Right cardiac atrium (tissue), 5 donors: ENCODE results near the gene BRAF. TPM values are rescaled to one million over a fixed set of nuclear protein-coding genes. Genes with fewer than 3 reads are reported as not detected.
"Not testable (repeated sequence)": the region's sequence is repeated elsewhere in the genome, so short reads cannot be mapped to it uniquely, and the experiment has no call there.

Experiments
- ATAC-seq, 2 donors: fragments of 200-7000 bp; cut with Tn5 transposase; one replicate each; pipeline versions ENCODE4 v1.8.0 to v1.9.1; 2020; ENCODE audit warnings: moderate library complexity in 2 of 2, mild to moderate bottlenecking in 1 of 2
- DNase-seq, 3 donors: peaks; one replicate each; pipeline ENCODE4 v3.0.0-alpha.2; 2020
- H3K27ac ChIP-seq: one replicate; pipeline ENCODE4 v1.5.1; 2013; ENCODE audit warnings: mild to moderate bottlenecking, low read length, control low read depth, moderate library complexity
- H3K27me3 ChIP-seq: one replicate; pipeline ENCODE4 v1.6.1; 2013; ENCODE audit not compliant: control insufficient read depth, insufficient read depth
- H3K4me1 ChIP-seq: one replicate; pipeline ENCODE4 v1.6.1; 2013; ENCODE audit warnings: low read length; ENCODE audit not compliant: control insufficient read depth, insufficient read depth
- H3K4me3 ChIP-seq: one replicate; pipeline ENCODE4 v1.5.1; 2013; ENCODE audit warnings: low read length, control low read depth
- H3K9me3 ChIP-seq: one replicate; pipeline ENCODE4 v1.6.1; 2013; ENCODE audit warnings: low read length; ENCODE audit not compliant: control insufficient read depth
- WGBS: extraction: QIAGEN DNeasy Blood & Tissue Kit; methylation state at CpG from one replicate; pipeline ENCODE4 v1.1.7; 2013; 5-methylcytosine and 5-hydroxymethylcytosine counted together
- intact Hi-C, 4 donors: fragments of 100-400 bp; cut with DNase I; formaldehyde crosslinking; loops; one replicate each; pipeline versions ENCODE4 v1.11.0 to v1.14.0; 2022 to 2023
- polyA plus RNA-seq: library from polyadenylated mRNA; stranded (reverse); fragments of 200-250 nt; gene quantifications from one replicate; pipeline ENCODE4 v1.2.3, GENCODE V29; 2013
- total RNA-seq, 4 donors: library from RNA; stranded (reverse); fragmentation: NEBNext Ultra II Directional; extraction: Animal tissue kit (Norgen Biotek cat#: 25700); gene quantifications; one replicate each; pipeline ENCODE4 v1.2.1, GENCODE V29; 2021
- donor health status: healthy with polysubstance abuse.
- donor health status: DM: no; HTN: yes; CAD: no.
- donor health status: DM: no; HTN: no; CAD: no.
- donor health status: DM: no; HTN: yes; CAD: no; lungs with severe emphysema.
- donor health status: DM: yes; HTN: yes; CAD: no.

The BRAF gene
- total and polyA plus RNA-seq, 5 donors: 8.4 to 29.3 (median 25.8) TPM

DNA sequence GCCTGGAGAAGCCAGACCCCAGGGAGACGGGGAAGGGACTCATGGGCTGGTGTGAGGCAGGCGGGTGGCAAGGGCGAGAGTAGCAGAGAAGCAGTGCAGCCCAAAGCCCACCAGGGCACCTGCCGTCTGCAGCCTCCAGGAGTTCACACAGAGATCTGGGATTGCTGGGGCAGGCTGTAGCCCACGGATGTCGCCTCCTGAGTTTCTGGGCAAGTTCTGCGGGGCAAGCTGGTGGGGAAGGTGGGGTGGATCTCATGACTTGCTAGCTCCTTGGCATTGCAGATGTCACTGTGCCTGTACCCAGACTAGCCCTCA is 246.0 kb downstream of the BRAF start:
- H3K9me3 ChIP-seq: no peaks in the 10 kb centered on the region
- WGBS: 93% methylated on average over 7 of the region's 7 CpGs
- intact Hi-C loops: no loop called here

DNA sequence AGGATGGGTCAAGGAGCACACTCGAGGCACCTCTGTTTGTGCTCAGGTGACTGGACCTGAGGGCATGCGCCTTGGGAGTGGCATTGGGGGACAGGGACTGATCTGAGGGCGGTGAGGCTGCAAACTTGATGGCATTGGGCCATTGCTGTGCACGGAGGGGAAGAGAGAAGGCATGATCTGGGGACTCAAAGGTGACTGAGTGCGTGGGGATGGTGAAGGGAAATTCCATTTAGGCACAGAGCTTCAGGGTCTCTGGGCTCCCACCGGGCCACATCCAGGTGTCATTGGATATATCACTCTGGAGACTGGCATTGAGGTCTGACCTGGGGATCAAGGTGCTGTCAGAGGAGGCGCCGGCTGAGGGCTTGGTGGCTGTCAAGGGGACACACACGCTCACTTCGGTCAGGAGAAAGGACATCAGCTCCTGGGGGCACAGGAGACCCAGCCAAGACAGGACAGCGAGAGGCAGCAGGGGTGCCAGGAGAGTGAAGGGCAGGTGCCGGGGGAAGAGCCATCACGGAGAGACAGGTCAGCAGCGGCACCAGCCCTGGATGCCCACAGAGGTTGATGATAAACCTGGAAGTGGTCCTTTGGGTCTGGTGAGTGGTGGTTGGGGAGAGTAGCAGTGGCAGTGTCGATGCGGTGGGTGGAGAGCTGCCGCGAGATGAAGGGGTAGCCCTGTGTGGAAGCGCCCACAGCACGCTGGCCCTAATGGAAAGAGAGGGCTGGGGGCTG is 246.5 kb downstream of the BRAF start:
- H3K9me3 ChIP-seq: no peaks in the 10 kb centered on the region
- peak in 1 of 3 donors; percentile 20 for DNase-seq
- no peak for ATAC-seq
- H3K4me1 ChIP-seq: no peaks in the 10 kb centered on the region
- H3K27me3 ChIP-seq: no peaks in the 10 kb centered on the region
- intact Hi-C loops: no loop called here
- H3K27ac ChIP-seq: no peak overlapping the region
- WGBS: 92% methylated on average over 20 of the region's 20 CpGs
- no peak overlapping the region for H3K4me3 ChIP-seq

More for the DNA sequence above, 246.0 kb downstream of the BRAF start:
- Histone ChIP-seq H3K4me3 (no peak overlapping the region), H3K4me1 (no peaks in the 10 kb centered on the region), H3K27me3 (no peaks in the 10 kb centered on the region), H3K27ac (no peak overlapping the region)
- DNase-seq (no peak), ATAC-seq (no peak)

DNA sequence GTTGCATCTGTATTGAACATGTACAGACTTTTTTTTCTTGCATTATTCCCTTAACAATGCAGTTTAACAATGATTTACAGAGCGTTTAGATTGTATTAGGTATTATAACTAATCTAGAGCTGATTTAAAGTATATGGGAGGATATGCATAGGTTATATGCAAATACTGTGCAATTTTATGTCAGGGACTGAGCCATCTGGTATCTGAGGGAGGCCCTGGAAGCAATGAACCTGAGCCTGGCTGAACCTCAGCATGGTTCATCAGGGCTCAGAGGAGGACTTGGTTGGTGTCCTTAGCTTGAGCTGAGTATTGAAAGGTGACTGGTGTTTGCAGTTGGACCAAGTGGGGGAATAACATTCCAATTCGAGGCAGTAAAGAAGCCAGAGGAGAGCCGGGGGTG is 247.2 kb downstream of the BRAF start:
- WGBS: 94% methylated on average over 3 of the region's 3 CpGs
- Histone ChIP-seq H3K9me3 (no peaks in the 10 kb centered on the region), H3K27ac (no peak overlapping the region), H3K4me3 (no peak overlapping the region), H3K27me3 (no peaks in the 10 kb centered on the region), H3K4me1 (no peaks in the 10 kb centered on the region)
- DNase-seq (no peak), ATAC-seq (no peak)
- intact Hi-C loops: no loop called here

DNA sequence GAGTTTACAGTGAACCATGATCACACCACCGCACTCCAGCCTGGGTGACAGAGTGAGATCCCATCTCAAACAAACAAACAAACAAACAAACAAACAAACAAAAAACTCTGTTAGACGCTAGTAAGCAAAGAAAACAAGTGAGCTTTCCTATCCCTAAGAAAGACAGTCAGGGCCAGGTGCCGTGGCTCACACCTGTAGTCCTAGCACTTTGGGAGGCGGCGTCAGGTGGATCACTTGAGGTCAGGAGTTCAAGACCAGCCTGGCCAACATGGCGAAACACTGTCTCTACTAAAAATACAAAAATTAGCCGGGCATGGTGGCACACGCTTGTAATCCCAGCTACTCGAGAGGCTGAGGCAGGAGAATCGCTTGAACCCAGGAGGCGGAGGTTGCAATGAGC is 247.8 kb downstream of the BRAF start:
- H3K27me3 ChIP-seq, H3K27ac ChIP-seq, intact Hi-C loops, H3K4me3 ChIP-seq, H3K4me1 ChIP-seq, H3K9me3 ChIP-seq, ATAC-seq: not testable (repeated sequence)
- peak in 1 of 3 donors; percentile 34 for DNase-seq
- WGBS: 97% methylated on average over 11 of the region's 11 CpGs

DNA sequence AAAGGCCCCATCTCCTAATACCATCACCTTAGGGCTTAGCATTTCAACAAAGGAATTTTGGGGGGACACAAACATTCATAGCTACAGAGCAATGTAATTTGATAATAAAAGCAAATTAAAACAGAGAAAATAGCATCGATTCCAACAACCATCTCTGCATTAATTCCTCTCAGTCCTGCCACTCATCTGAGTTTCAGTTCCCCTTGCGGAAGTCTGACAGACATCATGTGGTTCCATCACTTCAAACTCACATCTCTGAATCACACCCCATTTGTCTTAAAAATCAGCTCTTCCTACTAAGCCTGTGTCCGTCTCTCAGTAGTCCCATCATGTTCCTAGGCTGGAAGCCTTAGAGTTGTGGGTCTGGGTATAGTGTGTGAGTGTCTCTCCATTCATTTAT is 248.4 kb downstream of the BRAF start:
- H3K4me3 ChIP-seq: no peak overlapping the region
- H3K27me3 ChIP-seq: no peaks in the 10 kb centered on the region
- 85% methylated on average over 3 of the region's 3 CpGs for WGBS
- no peaks in the 10 kb centered on the region for H3K9me3 ChIP-seq
- H3K4me1 ChIP-seq: no peaks in the 10 kb centered on the region
- no peak overlapping the region for H3K27ac ChIP-seq
- intact Hi-C loops: no loop called here
- ATAC-seq (no peak), DNase-seq (no peak)

DNA sequence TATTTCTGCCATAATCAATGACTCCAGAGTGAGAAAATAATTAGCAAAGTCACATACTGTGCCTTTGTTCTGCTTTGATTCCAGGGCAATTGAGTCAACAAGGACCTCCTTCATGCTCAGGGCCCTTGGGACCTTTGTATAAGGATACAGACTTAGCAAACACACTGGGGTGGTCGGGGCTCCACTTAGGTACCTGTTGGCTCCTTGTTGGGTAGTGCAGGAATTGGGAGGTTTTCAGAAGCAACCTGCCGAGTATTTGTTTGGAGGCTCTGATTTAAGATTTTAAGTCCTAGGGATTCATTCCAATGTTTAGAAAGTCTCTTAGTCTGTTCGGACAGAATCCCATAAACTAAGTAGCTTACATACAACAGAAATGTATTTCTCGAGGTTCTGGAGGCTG is 249.0 kb downstream of the BRAF start:
- Histone ChIP-seq H3K27ac (no peak overlapping the region), H3K9me3 (no peaks in the 10 kb centered on the region), H3K27me3 (no peaks in the 10 kb centered on the region), H3K4me1 (no peaks in the 10 kb centered on the region), H3K4me3 (no peak overlapping the region)
- ATAC-seq: no peak
- 86% methylated on average over 4 of the region's 4 CpGs for WGBS
- intact Hi-C loops: no loop called here
- DNase-seq: no peak

DNA sequence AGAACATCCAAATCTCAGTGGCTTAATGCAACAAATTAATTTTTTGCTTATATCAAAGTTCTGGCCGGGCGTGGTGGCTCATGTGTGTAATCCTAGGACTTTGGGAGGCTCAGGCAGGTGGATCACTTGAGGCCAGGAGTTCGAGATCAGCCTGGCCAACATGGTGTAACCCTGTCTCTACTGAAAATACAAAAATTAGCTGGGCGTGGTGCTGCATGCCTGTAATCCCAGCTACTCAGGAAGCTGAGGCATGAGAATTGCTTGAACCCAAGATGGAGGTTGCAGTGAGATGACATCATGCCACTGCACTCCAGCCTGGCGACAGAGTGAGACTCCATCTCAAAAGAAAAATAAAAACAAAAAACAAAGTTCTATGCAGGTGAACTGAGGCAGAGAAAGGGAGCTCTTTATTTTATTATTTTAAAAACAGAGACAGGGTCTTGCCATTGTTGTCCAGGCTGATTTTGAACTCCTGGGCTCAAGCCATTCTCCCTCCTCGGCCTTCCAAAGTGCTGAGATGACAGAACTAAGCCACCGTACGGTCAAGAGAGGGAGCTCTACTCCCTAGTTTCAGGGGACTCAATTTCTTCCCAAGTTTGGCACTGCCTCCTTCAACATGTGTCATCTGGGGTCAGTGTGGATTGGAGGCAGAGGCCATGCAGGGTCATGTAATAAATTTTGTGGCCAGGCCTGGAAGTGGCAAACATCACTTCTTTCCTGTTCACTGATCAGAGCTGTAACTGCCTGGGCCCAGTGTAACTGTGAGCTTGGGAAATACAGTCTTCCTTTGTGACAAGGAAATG is 249.6 kb downstream of the BRAF start:
- DNase-seq (peak in 1 of 3 donors; percentile 33), ATAC-seq (peak; percentile 52 to 65)
- H3K9me3 ChIP-seq: no peaks in the 10 kb centered on the region
- WGBS: 59% methylated on average over 8 of the region's 8 CpGs
- H3K27ac ChIP-seq: no peak overlapping the region
- no peaks in the 10 kb centered on the region for H3K4me1 ChIP-seq
- intact Hi-C loops: no loop called here
- H3K27me3 ChIP-seq: no peaks in the 10 kb centered on the region
- H3K4me3 ChIP-seq: no peak overlapping the region

DNA sequence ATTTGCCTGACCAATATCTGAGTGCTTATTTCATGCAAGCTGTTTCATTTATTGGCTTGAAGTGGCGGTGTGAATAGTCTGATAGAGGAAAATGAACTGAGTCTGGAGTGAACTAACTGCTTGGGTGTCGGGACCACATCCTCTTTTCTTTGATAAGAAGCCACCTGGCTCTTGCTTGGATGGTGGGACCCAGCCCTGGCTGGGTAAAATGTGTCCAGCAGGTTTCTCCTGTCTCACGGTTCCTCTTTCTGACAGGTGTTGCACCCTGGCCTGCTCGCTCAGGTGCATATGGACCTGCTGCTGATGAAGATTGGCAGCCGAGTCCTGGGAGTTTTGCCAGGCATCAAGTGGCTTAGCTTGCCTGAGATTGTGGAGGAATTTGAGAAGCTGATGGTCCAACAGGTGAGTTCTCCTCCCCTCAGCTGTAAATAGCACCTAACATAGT is 250.4 kb downstream of the BRAF start:
- Histone ChIP-seq H3K4me3 (no peak overlapping the region), H3K27ac (no peak overlapping the region), H3K9me3 (no peaks in the 10 kb centered on the region), H3K4me1 (no peaks in the 10 kb centered on the region), H3K27me3 (no peaks in the 10 kb centered on the region)
- ATAC-seq (no peak), DNase-seq (peak in 1 of 3 donors; percentile 54)
- intact Hi-C loops: no loop called here
- 79% methylated on average over 5 of the region's 5 CpGs for WGBS

DNA sequence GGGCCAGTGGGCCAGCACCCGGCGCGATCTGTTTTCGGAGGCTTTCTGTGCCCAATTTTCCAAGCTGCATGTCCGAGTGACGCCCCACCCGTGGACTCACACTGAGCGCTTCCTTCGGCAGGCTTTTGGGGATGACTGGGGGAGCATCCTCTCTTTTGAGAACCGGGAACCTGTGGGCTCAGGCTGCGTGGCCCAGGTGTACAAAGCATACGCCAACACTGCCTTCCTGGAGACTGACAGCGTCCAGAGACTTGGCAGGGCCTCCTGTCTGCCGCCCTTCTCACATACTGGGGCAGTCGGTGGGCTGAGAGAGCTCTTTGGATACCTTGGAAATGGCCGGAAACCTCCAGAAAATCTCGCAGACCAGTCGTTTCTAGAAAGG is 251.0 kb downstream of the BRAF start:
- Histone ChIP-seq H3K9me3 (no peaks in the 10 kb centered on the region), H3K27ac (no peak overlapping the region), H3K27me3 (no peaks in the 10 kb centered on the region), H3K4me1 (no peaks in the 10 kb centered on the region), H3K4me3 (peak overlapping the region; percentile 97)
- WGBS: 34% methylated on average over 18 of the region's 18 CpGs
- intact Hi-C loops: no loop called here
- ATAC-seq (peak; percentile 3 to 22), DNase-seq (no peak)

DNA sequence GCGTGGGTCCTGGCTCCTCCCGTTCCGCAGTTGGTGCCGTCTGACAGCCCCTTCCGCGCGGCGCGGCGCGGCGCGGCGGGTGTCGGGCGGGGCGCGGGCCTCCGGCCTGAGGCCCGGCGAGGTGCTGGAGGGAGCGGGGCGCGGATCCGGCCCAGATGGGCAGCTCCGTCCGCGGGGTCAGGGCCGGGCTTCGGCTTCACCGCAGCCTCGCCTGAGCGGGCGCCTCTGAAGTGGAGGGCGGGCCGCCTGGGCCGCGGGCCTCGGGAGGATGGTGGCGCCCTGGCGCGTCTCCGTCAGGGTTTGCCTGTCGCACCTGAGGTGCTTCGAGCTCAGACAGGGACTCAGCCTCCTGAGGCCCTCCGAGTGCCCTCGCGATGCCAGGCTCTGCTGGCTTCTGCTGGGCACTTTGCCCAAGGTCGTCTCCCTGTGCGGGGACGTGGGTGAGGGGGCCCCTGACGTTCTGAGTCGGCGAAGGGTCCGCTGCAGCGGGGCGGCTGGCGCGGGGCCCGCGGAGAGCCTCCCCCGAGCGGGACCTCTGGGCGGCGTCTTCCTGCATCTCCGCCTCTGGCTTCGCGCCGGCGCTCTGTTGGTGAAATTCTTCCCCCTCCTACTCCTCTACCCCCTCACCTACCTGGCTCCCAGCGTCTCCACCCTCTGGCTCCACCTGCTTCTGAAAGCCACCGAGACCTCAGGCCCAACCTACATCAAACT is 251.5 kb downstream of the BRAF start:
- Histone ChIP-seq H3K27ac (peak overlapping the region; percentile 32), H3K4me3 (peak overlapping the region; percentile 97), H3K9me3 (no peaks in the 10 kb centered on the region), H3K4me1 (no peaks in the 10 kb centered on the region), H3K27me3 (no peaks in the 10 kb centered on the region)
- intact Hi-C loops: no loop called here
- under 1% methylated on average over 72 of the region's 72 CpGs for WGBS
- ATAC-seq: peak; percentile 53 to 64
- peak; percentile 59 to 82 (median 81) for DNase-seq
